ENCODE data around the gene CASP8.
"Not testable (repeated sequence)": the region's sequence is repeated elsewhere in the genome, so short reads cannot be mapped to it uniquely, and the experiment has no call there.

CASP8 gene

GRCh38 chr2:201298462-201299052, 38.2 kb downstream of the CASP8 start:
- ATAC-seq (replicated peaks) = no peak
- Mint-ChIP-seq H3K4me1 (ENCODE audit: low read depth in 2 of 2) (no peaks in the 10 kb centered on the region), H3K27me3 (no peaks in the 10 kb centered on the region), H3K36me3 (ENCODE audit: insufficient read depth) (no peaks in the 10 kb centered on the region), H3K4me3 (no peak overlapping the region), H3K27ac (no peak overlapping the region), H3K9me3 (peaks cover 17 to 37% of the 10 kb centered on the region in 2 donors)
- no peak for DNase-seq

GRCh38 chr2:201299929-201300328, 39.6 kb downstream of the CASP8 start:
- ATAC-seq (replicated peaks); H3K36me3 Mint-ChIP-seq (ENCODE audit: insufficient read depth): not testable (repeated sequence)
- peaks cover 19 to 36% of the 10 kb centered on the region in 2 donors for H3K9me3 Mint-ChIP-seq

DNA sequence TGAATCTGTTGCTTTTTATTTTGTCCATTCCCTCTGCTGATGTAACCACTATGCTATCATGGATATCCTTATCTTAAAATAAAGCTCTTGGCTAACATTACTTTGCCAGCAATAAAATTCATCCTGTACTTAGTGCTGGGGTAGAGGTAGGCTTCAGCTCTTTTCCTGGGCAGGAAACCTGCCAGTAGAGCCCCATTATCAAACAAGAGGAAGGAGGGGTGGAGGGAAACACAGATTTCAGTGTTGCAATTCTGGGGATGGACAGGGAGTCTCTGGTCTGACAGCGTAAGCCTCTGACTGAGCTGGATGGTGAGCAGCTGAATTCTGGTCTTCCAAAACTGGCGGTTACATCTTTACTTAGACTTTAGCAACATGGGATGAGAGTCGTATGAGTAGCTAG, 47.5 kb downstream of the CASP8 start:
- Mint-ChIP-seq H3K4me1 (ENCODE audit: low read depth in 2 of 2) (no peaks in the 10 kb centered on the region), H3K9me3 (peaks cover 2% of the 10 kb centered on the region in 2 donors), H3K36me3 (ENCODE audit: insufficient read depth) (no peaks in the 10 kb centered on the region), H3K27me3 (no peaks in the 10 kb centered on the region), H3K27ac (no peak overlapping the region), H3K4me3 (no peak overlapping the region)
- no peak for ATAC-seq (replicated peaks)
- no peak for DNase-seq

More at GRCh38 chr2:201299929-201300328, 39.6 kb downstream of the CASP8 start:
- not testable (repeated sequence) for DNase-seq; H3K27ac Mint-ChIP-seq; H3K27me3 Mint-ChIP-seq; H3K4me3 Mint-ChIP-seq; H3K4me1 Mint-ChIP-seq (ENCODE audit: low read depth in 2 of 2)

DNA sequence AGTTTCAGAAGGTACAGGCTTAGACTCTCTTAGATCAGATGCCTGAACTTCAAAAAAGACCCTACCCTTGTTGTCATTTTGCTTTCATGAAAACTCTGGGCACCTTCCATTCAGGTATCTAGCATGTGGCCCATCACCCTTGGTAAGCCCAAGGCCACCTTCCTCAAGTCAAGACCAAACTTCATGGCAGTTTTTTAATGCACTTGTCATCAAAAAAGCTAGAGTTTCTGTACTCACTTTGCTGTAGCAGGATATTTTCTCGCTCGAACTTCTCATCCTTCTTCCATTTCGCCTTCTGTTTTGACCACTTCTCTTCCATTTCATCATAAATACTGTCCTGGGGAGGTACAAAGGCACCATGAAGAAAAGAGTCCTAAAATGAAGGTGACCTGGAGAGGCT, 48.6 kb downstream of the CASP8 start:
- Mint-ChIP-seq H3K27me3 (no peaks in the 10 kb centered on the region), H3K27ac (no peak overlapping the region), H3K4me1 (ENCODE audit: low read depth in 2 of 2) (no peaks in the 10 kb centered on the region), H3K9me3 (peaks cover 0 to 2% of the 10 kb centered on the region in 2 donors), H3K36me3 (ENCODE audit: insufficient read depth) (no peaks in the 10 kb centered on the region), H3K4me3 (no peak overlapping the region)
- ATAC-seq (replicated peaks) (no peak), DNase-seq (no peak)

DNA sequence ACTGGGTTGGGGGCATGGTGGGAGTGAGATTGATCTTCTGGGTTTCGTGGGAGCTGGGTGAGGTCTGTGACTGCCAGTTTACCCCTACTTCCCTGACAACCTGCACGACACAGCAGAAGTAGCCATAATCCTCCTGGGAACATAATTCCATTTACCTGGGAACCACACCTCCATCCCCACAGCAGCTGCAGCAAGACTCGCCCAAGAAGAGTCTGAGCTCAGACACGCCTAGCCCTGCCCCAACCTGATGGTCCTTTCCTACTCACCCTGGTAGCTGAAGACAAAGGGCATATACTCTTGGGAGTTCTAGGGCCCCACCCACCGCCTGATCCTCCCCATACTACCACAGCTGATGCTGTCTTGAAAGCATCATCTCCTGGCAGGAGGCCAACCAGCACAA, 53.0 kb downstream of the CASP8 start:
- no peaks in the 10 kb centered on the region for H3K36me3 Mint-ChIP-seq (ENCODE audit: insufficient read depth)

GRCh38 chr2:201319511-201319910, 59.2 kb downstream of the CASP8 start:
- Mint-ChIP-seq H3K4me3 (no peak overlapping the region), H3K4me1 (ENCODE audit: low read depth in 2 of 2) (no peaks in the 10 kb centered on the region), H3K27me3 (no peaks in the 10 kb centered on the region), H3K9me3 (peaks cover 5 to 38% of the 10 kb centered on the region in 2 donors), H3K36me3 (ENCODE audit: insufficient read depth) (no peaks in the 10 kb centered on the region), H3K27ac (no peak overlapping the region)
- DNase-seq = no peak
- ATAC-seq (replicated peaks) = no peak

More for the DNA sequence above, 53.0 kb downstream of the CASP8 start:
- no peak overlapping the region for H3K4me3 Mint-ChIP-seq
- H3K27ac Mint-ChIP-seq = no peak overlapping the region
- DNase-seq (no peak), ATAC-seq (replicated peaks) (no peak)
- H3K27me3 Mint-ChIP-seq = no peaks in the 10 kb centered on the region
- peaks cover 2 to 17% of the 10 kb centered on the region in 2 donors for H3K9me3 Mint-ChIP-seq
- no peaks in the 10 kb centered on the region for H3K4me1 Mint-ChIP-seq (ENCODE audit: low read depth in 2 of 2)

GRCh38 chr2:201320257-201320656, 59.9 kb downstream of the CASP8 start:
- Mint-ChIP-seq H3K9me3 (peaks cover 8 to 31% of the 10 kb centered on the region in 2 donors), H3K27me3 (no peaks in the 10 kb centered on the region), H3K4me1 (ENCODE audit: low read depth in 2 of 2) (no peaks in the 10 kb centered on the region), H3K27ac (no peak overlapping the region), H3K36me3 (ENCODE audit: insufficient read depth) (no peaks in the 10 kb centered on the region), H3K4me3 (no peak overlapping the region)
- DNase-seq (no peak), ATAC-seq (replicated peaks) (no peak)

GRCh38 chr2:201320701-201321100, 60.4 kb downstream of the CASP8 start:
- no peak for DNase-seq
- H3K27ac Mint-ChIP-seq = no peak overlapping the region
- H3K27me3 Mint-ChIP-seq = no peaks in the 10 kb centered on the region
- no peaks in the 10 kb centered on the region for H3K36me3 Mint-ChIP-seq (ENCODE audit: insufficient read depth)
- peaks cover 10 to 30% of the 10 kb centered on the region in 2 donors for H3K9me3 Mint-ChIP-seq
- no peak overlapping the region for H3K4me3 Mint-ChIP-seq
- ATAC-seq (replicated peaks) = no peak
- H3K4me1 Mint-ChIP-seq (ENCODE audit: low read depth in 2 of 2) = no peaks in the 10 kb centered on the region

DNA sequence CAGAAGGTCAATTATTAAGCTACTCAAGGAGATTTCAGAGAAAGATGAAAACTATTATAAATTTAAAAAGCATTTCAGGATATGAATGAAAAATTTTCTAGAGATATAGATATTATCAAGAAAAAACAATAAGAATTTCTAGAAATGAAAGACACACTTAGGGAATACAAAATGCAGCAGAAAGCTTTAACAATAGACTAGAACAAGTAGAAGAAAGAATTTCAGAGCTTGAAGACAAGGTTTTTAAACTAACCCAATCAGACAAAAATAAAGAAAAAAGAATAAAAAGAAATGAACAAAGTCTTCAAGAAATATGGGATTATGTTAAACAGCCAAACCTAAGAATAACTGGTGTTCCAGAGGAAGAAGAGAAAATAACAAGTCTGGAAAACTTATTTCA, 62.4 kb downstream of the CASP8 start:
- Mint-ChIP-seq H3K27me3 (no peaks in the 10 kb centered on the region), H3K36me3 (ENCODE audit: insufficient read depth) (no peaks in the 10 kb centered on the region), H3K4me3 (no peak overlapping the region), H3K4me1 (ENCODE audit: low read depth in 2 of 2) (peaks cover 0 to 2% of the 10 kb centered on the region in 2 donors), H3K27ac (no peak overlapping the region), H3K9me3 (peaks cover 11 to 33% of the 10 kb centered on the region in 2 donors)
- ATAC-seq (replicated peaks) (no peak), DNase-seq (no peak)

GRCh38 chr2:201327678-201328077, 67.3 kb downstream of the CASP8 start:
- Mint-ChIP-seq H3K27me3 (no peaks in the 10 kb centered on the region), H3K9me3 (peaks cover 11 to 26% of the 10 kb centered on the region in 2 donors), H3K27ac (no peak overlapping the region), H3K36me3 (ENCODE audit: insufficient read depth) (no peaks in the 10 kb centered on the region), H3K4me1 (ENCODE audit: low read depth in 2 of 2) (peaks cover 0 to 9% of the 10 kb centered on the region in 2 donors), H3K4me3 (no peak overlapping the region)
- no peak for DNase-seq
- no peak for ATAC-seq (replicated peaks)

GRCh38 chr2:201329409-201329808, 69.1 kb downstream of the CASP8 start:
- peaks cover 0 to 9% of the 10 kb centered on the region in 2 donors for H3K4me1 Mint-ChIP-seq (ENCODE audit: low read depth in 2 of 2)
- H3K27ac Mint-ChIP-seq = peak overlapping the region in 1 of 2 donors; percentile 17
- no peak for ATAC-seq (replicated peaks)
- H3K9me3 Mint-ChIP-seq = peaks cover 10 to 12% of the 10 kb centered on the region in 2 donors
- no peak overlapping the region for H3K4me3 Mint-ChIP-seq
- H3K36me3 Mint-ChIP-seq (ENCODE audit: insufficient read depth) = no peaks in the 10 kb centered on the region
- DNase-seq = no peak
- H3K27me3 Mint-ChIP-seq = no peaks in the 10 kb centered on the region
